ENCODE data around the gene LRWD1. TPM values are rescaled to one million over a fixed set of nuclear protein-coding genes. Genes with fewer than 3 reads are reported as not detected.

Gene LRWD1
- total and polyA plus RNA-seq, 8 donors: 12.9 to 22.2 (median 16.3) TPM

DNA sequence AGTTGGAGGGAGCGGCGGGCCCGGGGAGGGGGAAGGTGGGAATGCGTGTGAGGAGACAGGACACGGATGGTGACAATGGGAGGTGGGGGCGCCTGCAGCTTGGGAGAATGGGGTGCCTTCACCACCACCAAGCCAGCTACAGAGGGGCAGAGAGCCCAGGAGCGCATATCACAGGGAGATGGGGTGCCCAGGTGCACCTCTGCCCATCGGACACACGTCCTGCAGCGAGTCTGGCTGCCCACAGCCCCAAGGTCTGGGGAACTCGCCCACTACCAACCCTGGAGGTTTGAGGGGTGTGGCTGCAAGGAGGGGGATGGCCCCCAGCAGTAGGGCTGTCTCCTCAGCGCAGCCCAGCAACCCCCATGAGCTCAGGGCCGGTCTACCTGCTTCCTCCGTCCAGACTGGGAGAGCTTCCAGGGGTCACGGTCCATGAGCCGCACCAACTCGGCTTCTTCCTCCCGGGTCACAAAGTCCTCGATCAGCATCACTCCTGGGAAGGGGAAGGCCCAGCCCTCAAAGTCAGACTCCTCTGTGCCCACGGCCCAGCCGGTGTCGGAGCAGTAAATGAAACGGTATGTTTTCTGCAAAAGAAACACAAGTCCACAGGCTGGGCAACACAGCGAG lies 5.5 kb upstream of the LRWD1 start:
- intact Hi-C loops (cut with DNase I): no loop called here
- H3K27ac ChIP-seq: no peak overlapping the region
- TF ChIP-seq, protein P1, sequence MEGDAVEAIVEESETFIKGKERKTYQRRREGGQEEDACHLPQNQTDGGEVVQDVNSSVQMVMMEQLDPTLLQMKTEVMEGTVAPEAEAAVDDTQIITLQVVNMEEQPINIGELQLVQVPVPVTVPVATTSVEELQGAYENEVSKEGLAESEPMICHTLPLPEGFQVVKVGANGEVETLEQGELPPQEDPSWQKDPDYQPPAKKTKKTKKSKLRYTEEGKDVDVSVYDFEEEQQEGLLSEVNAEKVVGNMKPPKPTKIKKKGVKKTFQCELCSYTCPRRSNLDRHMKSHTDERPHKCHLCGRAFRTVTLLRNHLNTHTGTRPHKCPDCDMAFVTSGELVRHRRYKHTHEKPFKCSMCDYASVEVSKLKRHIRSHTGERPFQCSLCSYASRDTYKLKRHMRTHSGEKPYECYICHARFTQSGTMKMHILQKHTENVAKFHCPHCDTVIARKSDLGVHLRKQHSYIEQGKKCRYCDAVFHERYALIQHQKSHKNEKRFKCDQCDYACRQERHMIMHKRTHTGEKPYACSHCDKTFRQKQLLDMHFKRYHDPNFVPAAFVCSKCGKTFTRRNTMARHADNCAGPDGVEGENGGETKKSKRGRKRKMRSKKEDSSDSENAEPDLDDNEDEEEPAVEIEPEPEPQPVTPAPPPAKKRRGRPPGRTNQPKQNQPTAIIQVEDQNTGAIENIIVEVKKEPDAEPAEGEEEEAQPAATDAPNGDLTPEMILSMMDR (IDR thresholded peaks at IDR 0.05): no peak

DNA sequence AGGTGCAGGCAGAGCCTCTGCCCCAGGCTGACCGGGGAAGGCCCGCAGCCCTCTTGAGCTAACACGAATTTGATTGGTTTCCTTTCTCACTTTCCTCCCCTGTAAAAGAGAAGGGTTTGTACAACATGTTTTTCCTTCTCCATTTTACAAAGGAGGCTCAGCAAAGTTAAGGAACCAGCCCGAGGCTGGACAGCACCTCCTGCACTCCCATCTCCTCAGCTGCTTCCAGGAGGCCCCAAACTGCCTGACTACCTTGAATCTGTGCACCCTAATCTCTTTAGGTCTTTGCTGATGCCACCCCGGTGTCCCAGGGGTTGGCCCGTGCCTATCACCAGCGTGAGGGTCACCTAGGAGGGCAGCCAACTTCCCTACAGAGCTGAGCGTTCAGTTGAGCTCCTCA lies 4.3 kb upstream of the LRWD1 start:
- no peak overlapping the region for H3K27ac ChIP-seq
- H3K36me3 ChIP-seq: peaks cover 0 to 42% of the 10 kb centered on the region in 2 donors
- no peak for DNase-seq
- ATAC-seq: no peak
- H3K9me3 ChIP-seq: no peaks in the 10 kb centered on the region
- TF ChIP-seq, protein P1 (IDR thresholded peaks at IDR 0.05): no peak
- H3K4me1 ChIP-seq: peaks cover 6 to 14% of the 10 kb centered on the region in 2 donors
- intact Hi-C loops (cut with DNase I): no loop called here
- no peaks in the 10 kb centered on the region for H3K27me3 ChIP-seq
- no peak overlapping the region for H3K4me3 ChIP-seq

More for the DNA sequence above, 5.5 kb upstream of the LRWD1 start:
- no peak for ATAC-seq
- Histone ChIP-seq H3K4me3 (no peak overlapping the region), H3K4me1 (peaks cover 6 to 10% of the 10 kb centered on the region in 2 donors), H3K36me3 (peaks cover 0 to 48% of the 10 kb centered on the region in 2 donors), H3K27me3 (no peaks in the 10 kb centered on the region), H3K9me3 (no peaks in the 10 kb centered on the region)
- no peak for DNase-seq

DNA sequence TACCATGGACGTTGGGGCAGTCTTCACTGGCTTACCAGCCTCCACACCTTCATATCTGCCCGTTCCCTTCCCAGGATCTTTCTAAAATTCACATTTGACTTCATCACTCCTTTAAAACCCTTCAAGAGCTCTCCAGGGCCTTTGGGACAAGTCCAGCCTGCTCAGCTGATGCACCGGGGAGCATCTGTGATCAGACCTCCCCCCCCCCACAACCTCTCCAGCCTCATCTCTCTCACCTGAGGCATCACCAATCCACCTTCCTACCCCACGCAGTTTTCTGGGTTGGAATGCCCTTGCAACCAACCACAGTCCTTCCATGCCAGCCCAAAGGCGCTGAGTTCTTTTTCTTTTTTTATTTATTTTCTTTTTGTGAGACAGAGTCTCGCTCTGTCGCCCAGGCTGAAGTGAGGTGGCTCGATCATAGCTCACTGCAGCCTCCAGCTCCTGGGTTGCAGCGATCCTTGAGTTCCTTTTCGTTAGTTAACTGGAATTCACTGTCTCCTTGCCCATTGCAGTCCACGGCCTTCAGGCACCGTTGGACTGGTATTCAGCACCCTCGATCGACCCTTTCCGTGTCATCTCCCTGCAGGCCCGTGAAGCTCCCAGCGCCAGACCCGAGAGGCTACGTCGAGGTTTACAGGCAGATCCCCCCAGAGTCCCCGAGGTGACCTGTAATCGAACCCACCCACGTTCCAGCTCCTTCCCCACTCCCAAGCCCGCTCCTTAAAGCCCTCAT lies 775 bp upstream of the LRWD1 start:
- intact Hi-C loops (cut with DNase I): no loop called here
- Histone ChIP-seq H3K4me3 (peak overlapping the region; percentile 76 to 96), H3K27me3 (no peaks in the 10 kb centered on the region), H3K27ac (peak overlapping the region in 1 of 2 donors; percentile 82), H3K9me3 (no peaks in the 10 kb centered on the region), H3K36me3 (peaks cover 0 to 24% of the 10 kb centered on the region in 2 donors), H3K4me1 (peaks cover 12 to 28% of the 10 kb centered on the region in 2 donors)
- TF ChIP-seq, protein P1 (IDR thresholded peaks at IDR 0.05): no peak
- peak in 1 of 4 donors; percentile 8 for DNase-seq
- ATAC-seq: peak; percentile 17

DNA sequence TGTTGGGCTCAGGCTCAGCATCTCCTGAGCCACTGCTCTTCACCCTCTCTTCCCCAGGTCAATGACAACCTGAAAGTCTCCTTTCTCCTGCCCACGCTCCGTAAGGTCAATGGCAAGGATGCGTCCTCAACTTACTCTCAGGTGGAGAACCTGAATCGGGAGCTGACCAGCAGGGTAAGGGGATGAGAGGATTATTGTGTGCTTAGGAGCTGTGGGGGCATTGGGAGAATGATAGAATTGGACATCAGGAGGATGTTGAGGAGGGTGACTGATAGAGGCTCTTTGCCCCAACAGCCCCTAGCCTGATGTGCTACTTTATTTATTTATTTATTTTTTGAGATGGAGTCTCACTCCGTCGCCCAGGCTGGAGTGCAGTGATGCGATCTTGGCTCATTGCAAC lies 1.3 kb downstream of the LRWD1 start:
- intact Hi-C loops (cut with DNase I): no loop called here
- Histone ChIP-seq H3K9me3 (no peaks in the 10 kb centered on the region), H3K27me3 (no peaks in the 10 kb centered on the region), H3K27ac (no peak overlapping the region), H3K4me3 (peak overlapping the region in 1 of 2 donors; percentile 76), H3K4me1 (peaks cover 12 to 28% of the 10 kb centered on the region in 2 donors), H3K36me3 (peaks cover 0 to 35% of the 10 kb centered on the region in 2 donors)
- TF ChIP-seq, protein P1 (IDR thresholded peaks at IDR 0.05): no peak
- DNase-seq: no peak
- no peak for ATAC-seq
